ENCODE results near the gene ABCA13. TPM values are rescaled to one million over a fixed set of nuclear protein-coding genes. Genes with fewer than 3 reads are reported as not detected.
A peak's percentile ranks its signal among the peaks of the same experiment; 100 is the strongest.

Gene ABCA13
- total RNA-seq, 1 donor from 2014 or later = 0.34 TPM

GRCh38 chr7:48611993-48612392 lies 440.7 kb downstream of the ABCA13 start:
- Mint-ChIP-seq H3K4me3 (ENCODE audit: unreplicated experiment) (no peak overlapping the region), H3K27me3 (ENCODE audit: low read depth, unreplicated experiment) (no peaks in the 10 kb centered on the region), H3K9me3 (ENCODE audit: unreplicated experiment) (no peaks in the 10 kb centered on the region), H3K27ac (ENCODE audit: unreplicated experiment) (no peak overlapping the region), H3K4me1 (ENCODE audit: low read depth, unreplicated experiment) (no peaks in the 10 kb centered on the region), H3K36me3 (ENCODE audit: low read depth, unreplicated experiment) (no peaks in the 10 kb centered on the region)
- Histone ChIP-seq H3K9ac (ENCODE audit: low read length) (no peak overlapping the region), H3K9me3 (ENCODE audit: insufficient read depth, low read depth, low read length) (no peaks in the 10 kb centered on the region), H3K36me3 (ENCODE audit: insufficient read depth, low read length) (no peaks in the 10 kb centered on the region), H3K4me1 (ENCODE audit: insufficient read depth, low read length) (no peaks in the 10 kb centered on the region), H2AFZ (ENCODE audit: low read depth, low read length) (no peak overlapping the region), H3K4me3 (ENCODE audit: insufficient read depth, low read depth, low read length) (no peak overlapping the region), H3K4me2 (ENCODE audit: low read length) (no peak overlapping the region), H3K27me3 (ENCODE audit: insufficient read depth, low read length) (no peaks in the 10 kb centered on the region), H4K20me1 (ENCODE audit: insufficient read depth, low read length) (no peaks in the 10 kb centered on the region), H3K27ac (ENCODE audit: low read depth, low read length) (no peak overlapping the region), H3K79me2 (ENCODE audit: insufficient read depth, low read length) (no peaks in the 10 kb centered on the region)
- TF ChIP-seq CTCF (IDR thresholded peaks at IDR 0.05; ENCODE audit: insufficient read depth, low read depth, low read length) = no peak
- FAIRE-seq (no peak), DNase-seq (ENCODE audit: low read depth) (peak; percentile 2)

DNA sequence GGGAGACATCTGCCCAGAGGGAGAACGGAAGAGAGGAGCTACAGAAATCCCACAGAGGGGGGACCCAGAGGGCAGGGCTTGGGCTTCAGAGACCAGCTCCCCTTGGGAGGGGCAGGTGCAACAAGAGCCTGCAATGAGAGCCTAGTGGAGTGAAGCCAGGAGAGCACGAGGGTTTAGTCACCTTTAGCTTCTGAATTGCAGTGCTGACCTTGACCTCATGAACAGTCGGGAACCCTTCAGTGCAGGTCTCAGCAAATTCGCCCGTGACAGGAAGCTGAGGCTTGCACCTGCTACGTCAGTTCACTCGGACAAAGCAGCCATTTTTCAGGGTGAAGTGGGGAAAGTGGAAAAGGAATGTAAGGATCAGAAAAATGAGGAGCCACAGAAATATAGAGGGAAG lies 446.2 kb downstream of the ABCA13 start:
- no peaks in the 10 kb centered on the region for H4K20me1 ChIP-seq (ENCODE audit: insufficient read depth, low read length)
- Mint-ChIP-seq H3K4me1 (ENCODE audit: low read depth, unreplicated experiment) (no peaks in the 10 kb centered on the region), H3K36me3 (ENCODE audit: low read depth, unreplicated experiment) (no peaks in the 10 kb centered on the region), H3K9me3 (ENCODE audit: unreplicated experiment) (peaks cover 2% of the 10 kb centered on the region), H3K27me3 (ENCODE audit: low read depth, unreplicated experiment) (peaks cover 7% of the 10 kb centered on the region), H3K27ac (ENCODE audit: unreplicated experiment) (no peak overlapping the region), H3K4me3 (ENCODE audit: unreplicated experiment) (no peak overlapping the region)
- TF ChIP-seq CTCF (IDR thresholded peaks at IDR 0.05; ENCODE audit: insufficient read depth, low read depth, low read length) (no peak), EZH2 (IDR thresholded peaks at IDR 0.05; ENCODE audit: insufficient read depth, low read length) (no peak)
- H3K79me2 ChIP-seq (ENCODE audit: insufficient read depth, low read length) = no peaks in the 10 kb centered on the region
- H3K4me2 ChIP-seq (ENCODE audit: low read length) = no peak overlapping the region
- H3K36me3 ChIP-seq (ENCODE audit: insufficient read depth, low read length) = no peaks in the 10 kb centered on the region
- no peak overlapping the region for H3K27ac ChIP-seq (ENCODE audit: low read depth, low read length)
- no peak overlapping the region for H3K9ac ChIP-seq (ENCODE audit: low read length)
- DNase-seq (ENCODE audit: low read depth) (no peak), FAIRE-seq (no peak)
- H3K27me3 ChIP-seq (ENCODE audit: insufficient read depth, low read length) = no peaks in the 10 kb centered on the region
- no peak overlapping the region for H2AFZ ChIP-seq (ENCODE audit: low read depth, low read length)
- no peaks in the 10 kb centered on the region for H3K9me3 ChIP-seq (ENCODE audit: insufficient read depth, low read depth, low read length)
- no peak overlapping the region for H3K4me3 ChIP-seq (ENCODE audit: insufficient read depth, low read depth, low read length)
- H3K4me1 ChIP-seq (ENCODE audit: insufficient read depth, low read length) = no peaks in the 10 kb centered on the region

GRCh38 chr7:48617993-48618392 lies 446.7 kb downstream of the ABCA13 start:
- no peaks in the 10 kb centered on the region for H3K9me3 ChIP-seq (ENCODE audit: insufficient read depth, low read depth, low read length)
- H3K9ac ChIP-seq (ENCODE audit: low read length) = no peak overlapping the region
- Mint-ChIP-seq H3K27ac (ENCODE audit: unreplicated experiment) (no peak overlapping the region), H3K36me3 (ENCODE audit: low read depth, unreplicated experiment) (no peaks in the 10 kb centered on the region), H3K9me3 (ENCODE audit: unreplicated experiment) (peaks cover 2% of the 10 kb centered on the region), H3K4me1 (ENCODE audit: low read depth, unreplicated experiment) (no peaks in the 10 kb centered on the region), H3K27me3 (ENCODE audit: low read depth, unreplicated experiment) (peaks cover 7% of the 10 kb centered on the region), H3K4me3 (ENCODE audit: unreplicated experiment) (no peak overlapping the region)
- H3K27ac ChIP-seq (ENCODE audit: low read depth, low read length) = no peak overlapping the region
- no peaks in the 10 kb centered on the region for H3K4me1 ChIP-seq (ENCODE audit: insufficient read depth, low read length)
- H3K27me3 ChIP-seq (ENCODE audit: insufficient read depth, low read length) = no peaks in the 10 kb centered on the region
- H3K4me3 ChIP-seq (ENCODE audit: insufficient read depth, low read depth, low read length) = no peak overlapping the region
- H2AFZ ChIP-seq (ENCODE audit: low read depth, low read length) = no peak overlapping the region
- no peaks in the 10 kb centered on the region for H4K20me1 ChIP-seq (ENCODE audit: insufficient read depth, low read length)
- DNase-seq (ENCODE audit: low read depth) (no peak), FAIRE-seq (no peak)
- no peaks in the 10 kb centered on the region for H3K79me2 ChIP-seq (ENCODE audit: insufficient read depth, low read length)
- H3K36me3 ChIP-seq (ENCODE audit: insufficient read depth, low read length) = no peaks in the 10 kb centered on the region
- H3K4me2 ChIP-seq (ENCODE audit: low read length) = no peak overlapping the region
- TF ChIP-seq EZH2 (IDR thresholded peaks at IDR 0.05; ENCODE audit: insufficient read depth, low read length) = no peak
- no peak for TF ChIP-seq CTCF (IDR thresholded peaks at IDR 0.05; ENCODE audit: insufficient read depth, low read depth, low read length)
